Fibroblast of lung (primary cell): ENCODE measurements around the gene PHLDA1. TPM values are rescaled to one million over a fixed set of nuclear protein-coding genes. Genes with fewer than 3 reads are reported as not detected.
A peak's percentile ranks its signal among the peaks of the same experiment; 100 is the strongest.

ENCODE experiments used
- DNase-seq, 2 donors: peaks; one replicate each; pipeline versions ENCODE4 v3.0.0 to v3.0.0-alpha.2; 2010; ENCODE audit warnings: low read depth in 2 of 2
- H2AFZ ChIP-seq: 2 replicates; pipeline ENCODE4 v1.5.1; 2012; ENCODE audit warnings: low read length, control low read depth, inconsistent platforms
- H3K27ac ChIP-seq: 2 replicates; pipeline ENCODE4 v1.5.1; 2011; ENCODE audit warnings: low read length, control low read depth; ENCODE audit not compliant: insufficient read depth
- H3K27me3 ChIP-seq: 2 replicates; pipeline ENCODE4 v1.5.1; 2011; ENCODE audit warnings: mild to moderate bottlenecking, low read length; ENCODE audit not compliant: control insufficient read depth, insufficient read depth
- H3K36me3 ChIP-seq: 2 replicates; pipeline ENCODE4 v1.5.1; 2011; ENCODE audit warnings: low read length; ENCODE audit not compliant: control insufficient read depth, insufficient read depth
- H3K4me1 ChIP-seq: 2 replicates; pipeline ENCODE4 v1.5.1; 2011; ENCODE audit warnings: low read length; ENCODE audit not compliant: control insufficient read depth, insufficient read depth; ENCODE audit errors: extremely low read depth
- H3K4me2 ChIP-seq: 2 replicates; pipeline ENCODE4 v1.5.1; 2011; ENCODE audit warnings: low read length, control low read depth; ENCODE audit not compliant: insufficient read depth; ENCODE audit errors: extremely low read depth
- H3K4me3 ChIP-seq, 4 experiments: fragments of 200-600 bp in 1 of 4; sonication (generic) in 1 of 4; replicated peaks in 1 of 4; 2 replicates each; pipeline ENCODE4 v1.5.1; 2011 to 2016; ENCODE audit warnings: low read length in 4 of 4, low read depth in 3 of 4, mild to moderate bottlenecking in 3 of 4, control low read depth in 2 of 4, inconsistent platforms in 1 of 4, mixed read lengths in 1 of 4; ENCODE audit not compliant: insufficient read depth in 1 of 4; ENCODE audit errors: control extremely low read depth in 1 of 4
- H3K79me2 ChIP-seq: 2 replicates; pipeline ENCODE4 v1.5.1; 2012; ENCODE audit warnings: mild to moderate bottlenecking, low read length, inconsistent platforms; ENCODE audit not compliant: control insufficient read depth, insufficient read depth
- H3K9ac ChIP-seq: 2 replicates; pipeline ENCODE4 v1.5.1; 2011; ENCODE audit warnings: mild to moderate bottlenecking, low read length, control low read depth; ENCODE audit not compliant: insufficient read depth
- H3K9me3 ChIP-seq: 2 replicates; pipeline ENCODE4 v1.5.1; 2012; ENCODE audit warnings: low read depth, low read length; ENCODE audit not compliant: control insufficient read depth, insufficient read depth
- H4K20me1 ChIP-seq: 2 replicates; pipeline ENCODE4 v1.5.1; 2011; ENCODE audit warnings: low read length; ENCODE audit not compliant: control insufficient read depth, insufficient read depth; ENCODE audit errors: extremely low read depth
- EZH2 ChIP-seq: IDR thresholded peaks from 2 replicates; pipeline ENCODE4 v1.5.1; 2012; ENCODE audit warnings: low read length, control low read depth, mild to moderate bottlenecking; ENCODE audit errors: missing control alignments
- polyA plus RNA-seq, 2 donors: library from polyadenylated mRNA; depleted of rRNA in 1 of 2; stranded (reverse) in 1 of 2; unstranded in 1 of 2; fragments of >200 nt; gene quantifications; 2 replicates each; pipeline ENCODE4 v1.2.1, GENCODE V29; 2011 to 2012; ENCODE audit warnings: missing spikeins in 1 of 2
- total RNA-seq: library from RNA; depleted of rRNA; stranded (reverse); fragments of >200 nt; gene quantifications from 2 replicates; pipeline ENCODE4 v1.2.1, GENCODE V29; 2014
- TF ChIP-seq, protein P1 (sequence below), 2 donors: IDR thresholded peaks in 1 of 2; conservative IDR thresholded peaks in 1 of 2; 1 replicate in 1 of 2; 2 replicates in 1 of 2; pipeline ENCODE4 v1.5.1; 2011 to 2012; ENCODE audit warnings: low read length in 2 of 2, control low read depth in 1 of 2, inconsistent platforms in 1 of 2, low read depth in 1 of 2, mild to moderate bottlenecking in 1 of 2

The PHLDA1 gene
- total and polyA plus RNA-seq, 2 donors (not counting 1 experiment from before 2014, with no cell fraction given), result 48.1 to 252 TPM

- TF ChIP-seq EZH2, result no peak
- TF ChIP-seq, protein P1, sequence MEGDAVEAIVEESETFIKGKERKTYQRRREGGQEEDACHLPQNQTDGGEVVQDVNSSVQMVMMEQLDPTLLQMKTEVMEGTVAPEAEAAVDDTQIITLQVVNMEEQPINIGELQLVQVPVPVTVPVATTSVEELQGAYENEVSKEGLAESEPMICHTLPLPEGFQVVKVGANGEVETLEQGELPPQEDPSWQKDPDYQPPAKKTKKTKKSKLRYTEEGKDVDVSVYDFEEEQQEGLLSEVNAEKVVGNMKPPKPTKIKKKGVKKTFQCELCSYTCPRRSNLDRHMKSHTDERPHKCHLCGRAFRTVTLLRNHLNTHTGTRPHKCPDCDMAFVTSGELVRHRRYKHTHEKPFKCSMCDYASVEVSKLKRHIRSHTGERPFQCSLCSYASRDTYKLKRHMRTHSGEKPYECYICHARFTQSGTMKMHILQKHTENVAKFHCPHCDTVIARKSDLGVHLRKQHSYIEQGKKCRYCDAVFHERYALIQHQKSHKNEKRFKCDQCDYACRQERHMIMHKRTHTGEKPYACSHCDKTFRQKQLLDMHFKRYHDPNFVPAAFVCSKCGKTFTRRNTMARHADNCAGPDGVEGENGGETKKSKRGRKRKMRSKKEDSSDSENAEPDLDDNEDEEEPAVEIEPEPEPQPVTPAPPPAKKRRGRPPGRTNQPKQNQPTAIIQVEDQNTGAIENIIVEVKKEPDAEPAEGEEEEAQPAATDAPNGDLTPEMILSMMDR (conservative IDR thresholded peaks at IDR 0.05 in 1 of 2, IDR thresholded peaks at IDR 0.05 in 1 of 2; ENCODE audit: low read depth in 1 of 2, low read length in 2 of 2), result no peak
- Histone ChIP-seq H4K20me1 (no peaks in the 10 kb centered on the region), H3K79me2 (no peaks in the 10 kb centered on the region), H3K4me1 (no peaks in the 10 kb centered on the region), H3K27ac (no peak overlapping the region), H3K27me3 (no peaks in the 10 kb centered on the region), H3K9me3 (no peaks in the 10 kb centered on the region), H3K9ac (no peak overlapping the region), H3K4me2 (no peak overlapping the region), H3K36me3 (no peaks in the 10 kb centered on the region), H3K4me3 (no peak overlapping the region), H2AFZ (no peak overlapping the region)
- peak in 1 of 2 donors; percentile 38 for DNase-seq
Observed at GRCh38 chr12:75996861-75997447, 34.6 kb downstream of the PHLDA1 start.

- H3K27me3 ChIP-seq, result no peaks in the 10 kb centered on the region
- H3K79me2 ChIP-seq, result no peaks in the 10 kb centered on the region
- H4K20me1 ChIP-seq, result no peaks in the 10 kb centered on the region
- no peak overlapping the region for H3K4me2 ChIP-seq
- H3K9me3 ChIP-seq, result no peaks in the 10 kb centered on the region
- no peaks in the 10 kb centered on the region for H3K4me1 ChIP-seq
- H2AFZ ChIP-seq, result no peak overlapping the region
- no peak overlapping the region for H3K9ac ChIP-seq
- DNase-seq, result no peak
- no peak overlapping the region for H3K27ac ChIP-seq
- H3K36me3 ChIP-seq, result no peaks in the 10 kb centered on the region
- no peak for TF ChIP-seq EZH2
- no peak overlapping the region for H3K4me3 ChIP-seq
Observed at GRCh38 chr12:75995691-75996090, 35.9 kb downstream of the PHLDA1 start.

DNA sequence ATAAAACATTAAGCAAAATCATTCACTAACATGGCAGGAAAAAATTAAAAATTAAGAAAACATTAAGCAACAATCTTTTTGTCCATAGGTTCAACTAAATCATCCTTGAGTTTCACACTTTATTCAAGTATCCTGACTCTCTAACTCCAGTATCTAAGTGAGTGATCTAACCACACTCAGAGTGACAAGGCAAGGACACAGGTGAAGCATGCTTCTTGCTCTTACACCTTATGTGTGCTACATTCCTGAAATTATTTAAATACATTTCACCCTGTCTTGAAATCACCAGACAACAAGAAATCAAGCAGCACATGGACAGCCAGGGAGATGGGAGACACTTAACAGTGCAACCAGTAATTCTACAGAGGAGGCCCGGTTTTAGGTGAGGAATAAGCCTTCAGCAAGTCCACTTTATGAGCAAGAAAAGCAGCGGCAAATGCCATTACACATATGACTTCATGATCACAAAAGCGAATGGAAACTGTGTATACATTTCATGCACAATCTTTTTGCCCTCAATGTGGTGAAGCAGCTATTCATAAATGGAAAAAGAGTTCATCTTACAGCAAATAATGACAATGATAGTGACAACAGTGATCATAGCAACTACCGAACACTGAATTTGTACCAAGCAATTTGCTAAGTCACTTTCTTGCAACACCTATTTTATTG, 37.4 kb downstream of the PHLDA1 start:
- no peak overlapping the region for H3K4me2 ChIP-seq
- TF ChIP-seq, protein P1 (conservative IDR thresholded peaks at IDR 0.05 in 1 of 2, IDR thresholded peaks at IDR 0.05 in 1 of 2; ENCODE audit: low read depth in 1 of 2, low read length in 2 of 2), result no peak
- TF ChIP-seq EZH2, result no peak
- H3K27ac ChIP-seq, result no peak overlapping the region
- no peaks in the 10 kb centered on the region for H3K79me2 ChIP-seq
- no peak overlapping the region for H3K9ac ChIP-seq
- no peaks in the 10 kb centered on the region for H4K20me1 ChIP-seq
- no peaks in the 10 kb centered on the region for H3K27me3 ChIP-seq
- H3K4me3 ChIP-seq, result no peak overlapping the region
- no peak for DNase-seq
- H2AFZ ChIP-seq, result no peak overlapping the region
- H3K36me3 ChIP-seq, result no peaks in the 10 kb centered on the region
- H3K9me3 ChIP-seq, result no peaks in the 10 kb centered on the region
- no peaks in the 10 kb centered on the region for H3K4me1 ChIP-seq
